GM12878 (cell line): ENCODE measurements around the gene RPS6KC1. TPM values are rescaled to one million over a fixed set of nuclear protein-coding genes. Genes with fewer than 3 reads are reported as not detected.
A peak's percentile ranks its signal among the peaks of the same experiment; 100 is the strongest.

Source experiments
- ATAC-seq: fragments of 200-7000 bp; cut with Tn5 transposase; 3 replicates; pipeline ENCODE4 v1.9.1; 2020; ENCODE audit warnings: mild to moderate bottlenecking, moderate library complexity
- BruUV-seq: library from RNA; stranded (reverse); fragments of 400-500 nt; replicated peaks from 2 replicates; lab custom pipeline; 2021; lab: Mats Ljungman, UMichigan
- CTCF ChIA-PET: fragments of 300-600 bp; sonication (Branson Sonifier 250); formaldehyde crosslinking; extraction: SDS; loops from one replicate; lab custom pipeline; 2021; ENCODE audit warnings: inconsistent platforms; lab: Yijun Ruan, JAX
- POLR2A ChIA-PET: fragments of 350-600 bp; formaldehyde crosslinking; extraction: SDS; loops from one replicate; lab custom pipeline; 2021; ENCODE audit warnings: inconsistent platforms; lab: Charles Lee
- RAD21 ChIA-PET: fragments of 300-600 bp; sonication (Branson Sonifier 250); formaldehyde crosslinking; loops from one replicate; lab custom pipeline; 2023; ENCODE audit warnings: antibody characterized with exemption; ENCODE audit not compliant: unreplicated experiment; lab: Charles Lee
- SMC1A ChIA-PET: fragments of 300-600 bp; sonication (Branson Sonifier 250); formaldehyde crosslinking; loops from one replicate; lab custom pipeline; 2023; ENCODE audit not compliant: unreplicated experiment, uncharacterized antibody; lab: Charles Lee
- DNase-seq: peaks from one replicate; pipeline ENCODE4 v3.0.0-alpha.2; 2011; ENCODE audit warnings: low read depth, low spot score
- FAIRE-seq: peaks from 3 replicates; lab custom pipeline; 2011; peaks lifted over from hg19 to GRCh38; lab: Jason Lieb, UNC
- H2AFZ ChIP-seq: 2 replicates; pipeline ENCODE4 v1.6.0; 2011; ENCODE audit warnings: low read depth, low read length, control low read depth; ENCODE audit not compliant: control insufficient read depth
- H3K27ac ChIP-seq: 2 replicates; pipeline ENCODE4 v1.5.1; 2011; ENCODE audit warnings: control low read depth; ENCODE audit not compliant: control insufficient read depth, insufficient read depth
- H3K27me3 ChIP-seq, 2 experiments: replicated peaks in 1 of 2; 2 replicates each; pipeline versions ENCODE4 v1.6.0 to v1.6.1; 2011; ENCODE audit warnings: low read length in 1 of 2; ENCODE audit not compliant: control insufficient read depth in 2 of 2, insufficient read depth in 2 of 2
- H3K36me3 ChIP-seq, 2 experiments: 2 replicates each; pipeline ENCODE4 v1.5.1; 2011; ENCODE audit warnings: low read length in 1 of 2; ENCODE audit not compliant: control insufficient read depth in 2 of 2, insufficient read depth in 2 of 2
- H3K4me1 ChIP-seq: 2 replicates; pipeline ENCODE4 v1.6.1; 2011; ENCODE audit warnings: mild to moderate bottlenecking, low read length, moderate library complexity, mixed read lengths; ENCODE audit not compliant: control insufficient read depth, insufficient read depth
- H3K4me2 ChIP-seq: 2 replicates; pipeline ENCODE4 v1.6.0; 2011; ENCODE audit warnings: control low read depth; ENCODE audit not compliant: control insufficient read depth, insufficient read depth
- H3K4me3 ChIP-seq: fragments of 200-600 bp; sonication (generic); 2 replicates; pipeline ENCODE4 v1.5.1; 2016
- H3K79me2 ChIP-seq: 2 replicates; pipeline ENCODE4 v1.6.0; 2011; ENCODE audit warnings: low read length; ENCODE audit not compliant: control insufficient read depth, insufficient read depth
- H3K9ac ChIP-seq: 2 replicates; pipeline ENCODE4 v1.8.0; 2011; ENCODE audit warnings: low read length, control low read depth, mixed read lengths; ENCODE audit not compliant: control insufficient read depth, insufficient read depth
- H3K9me3 ChIP-seq: replicated peaks from 3 replicates; pipeline ENCODE4 v1.5.1; 2011; ENCODE audit warnings: mild to moderate bottlenecking, low read length; ENCODE audit not compliant: control insufficient read depth, insufficient read depth
- H4K20me1 ChIP-seq: 2 replicates; pipeline ENCODE4 v1.6.0; 2011; ENCODE audit not compliant: control insufficient read depth, insufficient read depth
- ATF7 ChIP-seq: fragments of 450-650 bp; IDR thresholded peaks from 2 replicates; pipeline ENCODE4 v1.6.1; 2016; ENCODE audit warnings: low read depth, mild to moderate bottlenecking
- ELK1 ChIP-seq: IDR thresholded peaks from 2 replicates; pipeline ENCODE4 v1.6.1; 2012; ENCODE audit warnings: low read depth, low read length, improper control_type of control experiment
- GABPA ChIP-seq: IDR thresholded peaks from 2 replicates; pipeline ENCODE4 v1.6.1; 2014; ENCODE audit warnings: antibody characterized with exemption, low read depth, mild to moderate bottlenecking, inconsistent platforms
- HDAC6 ChIP-seq: fragments of 200-600 bp; sonication (generic); IDR thresholded peaks from one replicate; pipeline ENCODE4 v1.8.0; 2017; ENCODE audit warnings: antibody characterized with exemption; ENCODE audit not compliant: unreplicated experiment
- NRF1 ChIP-seq: conservative IDR thresholded peaks from 2 replicates; pipeline ENCODE4 v1.6.1; 2011; ENCODE audit warnings: mild to moderate bottlenecking, low read depth, low read length, improper control_type of control experiment
- RAD51 ChIP-seq: fragments of 450-650 bp; IDR thresholded peaks from 2 replicates; pipeline ENCODE4 v1.6.1; 2016; ENCODE audit warnings: moderate library complexity, mild to moderate bottlenecking, inconsistent platforms
- RUNX3 ChIP-seq: IDR thresholded peaks from 2 replicates; pipeline ENCODE4 v1.6.1; 2012; ENCODE audit warnings: low read length, inconsistent platforms
- SIX5 ChIP-seq: IDR thresholded peaks from 2 replicates; pipeline ENCODE4 v1.6.1; 2011; ENCODE audit warnings: mild to moderate bottlenecking, low read depth, low read length, moderate library complexity; ENCODE audit not compliant: severe bottlenecking
- SMAD1 ChIP-seq: fragments of 450-650 bp; IDR thresholded peaks from 2 replicates; pipeline ENCODE4 v1.6.1; 2018; ENCODE audit warnings: mild to moderate bottlenecking, low read depth; ENCODE audit not compliant: partially characterized antibody
- STAT1 ChIP-seq: fragments of 450-650 bp; conservative IDR thresholded peaks from 2 replicates; pipeline ENCODE4 v1.6.1; 2014; ENCODE audit warnings: antibody characterized with exemption, mild to moderate bottlenecking
- YY1 ChIP-seq: IDR thresholded peaks from 2 replicates; pipeline ENCODE4 v1.6.1; 2011; ENCODE audit warnings: low read depth, mild to moderate bottlenecking, low read length
- ZZZ3 ChIP-seq: IDR thresholded peaks from 2 replicates; pipeline ENCODE4 v1.6.1; 2011; ENCODE audit warnings: low read depth; ENCODE audit not compliant: control insufficient read depth, insufficient read length
- WGBS: methylation state at CpG from one replicate; pipeline ENCODE4 v1.1.6; 2016; ENCODE audit warnings: low lambda C conversion rate; ENCODE audit not compliant: insufficient replicate concordance, insufficient coverage; ENCODE audit errors: missing lambda C conversion rate; 5-methylcytosine and 5-hydroxymethylcytosine counted together
- in situ Hi-C: fragments of 300-500 bp; cut with MboI; formaldehyde crosslinking; loops from 9 replicates; pipeline ENCODE4 v1.14.3; 2018; ENCODE audit warnings: mixed read lengths
- intact Hi-C: fragments of 100-400 bp; cut with micrococcal nuclease; formaldehyde crosslinking; loops from one replicate; pipeline ENCODE4 v1.14.2; 2022; ENCODE audit not compliant: unreplicated experiment
- polyA plus RNA-seq, 11 experiments: library from polyadenylated mRNA; depleted of rRNA in 4 of 11; unstranded in 6 of 11; stranded (reverse) in 5 of 11; fragments of >200 nt; fragmentation: Nextera tagmentation in 4 of 11; fragmentation: Illumina TruSeq in 1 of 11; extraction: Ambion mirVana in 4 of 11; extraction: Trizol in 1 of 11; gene quantifications; 1 replicate in 1 of 11; 2 replicates in 10 of 11; pipeline versions ENCODE4 v1.2.1 to v1.2.3, GENCODE V29; 2011 to 2016; ENCODE audit warnings: inconsistent platforms in 2 of 11, missing spikeins in 2 of 11, low read depth in 1 of 11
- total RNA-seq, 4 experiments: library from RNA; depleted of rRNA in 3 of 4; stranded (reverse); fragments of >200 nt in 3 of 4; fragmentation: Illumina TruSeq in 1 of 4; extraction: Trizol in 1 of 4; gene quantifications; 2 replicates each; pipeline versions ENCODE4 v1.2.1 to v1.2.3, GENCODE V29; 2013 to 2021

The RPS6KC1 gene
- total and polyA plus RNA-seq, 10 of the 15 experiments (the other 5 are each of a cell fraction or from before 2014, with no cell fraction given), result 2.9 to 17.3 (median 12.2) TPM

GRCh38 chr1:213089924-213090677, 39.1 kb downstream of the RPS6KC1 start:
- Histone ChIP-seq H3K4me1 (no peaks in the 10 kb centered on the region), H2AFZ (no peak overlapping the region), H4K20me1 (no peaks in the 10 kb centered on the region), H3K4me3 (no peak overlapping the region), H3K9me3 (no peaks in the 10 kb centered on the region), H3K27ac (no peak overlapping the region), H3K36me3 (peaks cover 0 to 2% of the 10 kb centered on the region in 2 experiments; a peak in 2 of 4 replicates), H3K4me2 (no peak overlapping the region), H3K79me2 (no peaks in the 10 kb centered on the region), H3K27me3 (no peaks in the 10 kb centered on the region), H3K9ac (no peak overlapping the region)
- no peak for DNase-seq
- no TSS peak for BruUV-seq
- POLR2A ChIA-PET, result interaction anchor here (1.1 kb wide), 1 partner anchor 31 kb away, joined by 3 read pairs; no protein-coding TSS in a partner anchor
- SMC1A ChIA-PET, result interaction anchor here (0.7 to 1.0 kb wide), 2 partner anchors 20 to 567 kb away, joined by 3 to 4 read pairs; no protein-coding TSS in a partner anchor
- TF ChIP-seq NRF1 (no peak), ZZZ3 (no peak), RAD51 (no peak), ATF7 (peak; percentile 75), SIX5 (no peak)
- RAD21 ChIA-PET, result no interaction called here
- no peak for ATAC-seq
- FAIRE-seq, result no peak
- in situ Hi-C loops (no loop called here), intact Hi-C loops (no loop called here)
- CTCF ChIA-PET, result interaction anchor here (0.6 to 0.7 kb wide), 2 partner anchors 10 to 305 kb away, joined by 3 read pairs; no protein-coding TSS in a partner anchor

GRCh38 chr1:213094446-213094845, 43.4 kb downstream of the RPS6KC1 start:
- no peak overlapping the region for H3K27ac ChIP-seq
- no peaks in the 10 kb centered on the region for H3K79me2 ChIP-seq
- in situ Hi-C loops (no loop called here), intact Hi-C loops (no loop called here)
- BruUV-seq, result no TSS peak
- H3K27me3 ChIP-seq, result no peaks in the 10 kb centered on the region
- DNase-seq, result no peak
- RAD21 ChIA-PET, result interaction anchor here (1.2 kb wide), 1 partner anchor 10 kb away, joined by 6 read pairs; no protein-coding TSS in a partner anchor
- H4K20me1 ChIP-seq, result no peaks in the 10 kb centered on the region
- no peak overlapping the region for H2AFZ ChIP-seq
- CTCF ChIA-PET, result interaction anchor here (1.1 to 1.3 kb wide), 4 partner anchors 9 to 81 kb away, joined by 3 to 5 read pairs (median 4); no protein-coding TSS in a partner anchor
- SMC1A ChIA-PET, result interaction anchor here (1.2 to 1.4 kb wide), 4 partner anchors 12 to 26 kb away, joined by 3 to 6 read pairs (median 5); no protein-coding TSS in a partner anchor
- POLR2A ChIA-PET, result no interaction called here
- 90% methylated on average over 3 of the region's 3 CpGs for WGBS
- no peaks in the 10 kb centered on the region for H3K4me1 ChIP-seq
- H3K36me3 ChIP-seq, result no peaks in the 10 kb centered on the region
- H3K4me3 ChIP-seq, result no peak overlapping the region
- no peak for ATAC-seq
- H3K9me3 ChIP-seq, result no peaks in the 10 kb centered on the region
- H3K9ac ChIP-seq, result no peak overlapping the region
- FAIRE-seq, result no peak
- no peak overlapping the region for H3K4me2 ChIP-seq
- TF ChIP-seq YY1 (no peak), STAT1 (no peak), ELK1 (no peak), HDAC6 (no peak), SMAD1 (no peak), GABPA (no peak), RUNX3 (no peak)
